ENCODE data around the gene FCAMR.
"Not testable (repeated sequence)": the region's sequence is repeated elsewhere in the genome, so short reads cannot be mapped to it uniquely, and the experiment has no call there.

FCAMR gene

DNA sequence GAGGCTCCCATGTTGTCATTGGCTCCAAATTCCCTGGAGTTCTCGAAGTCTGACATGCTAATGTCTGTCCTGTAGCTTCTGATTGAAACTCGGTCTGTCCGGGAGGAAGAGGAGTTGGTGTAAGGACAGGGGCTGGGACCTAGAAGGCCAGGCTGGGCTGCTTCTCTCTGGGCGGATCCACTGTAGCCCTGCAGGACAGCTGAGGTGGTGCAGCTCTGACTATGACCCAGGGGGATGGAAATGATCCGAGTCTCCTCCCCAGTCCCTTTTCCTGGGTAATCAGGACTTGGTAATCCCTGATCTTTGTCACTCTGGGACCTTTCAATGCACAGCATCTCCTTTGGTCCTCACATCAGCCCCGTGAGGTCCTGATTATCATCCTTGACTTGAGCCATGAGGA is 38.6 kb downstream of the FCAMR start:
- no peak for DNase-seq

DNA sequence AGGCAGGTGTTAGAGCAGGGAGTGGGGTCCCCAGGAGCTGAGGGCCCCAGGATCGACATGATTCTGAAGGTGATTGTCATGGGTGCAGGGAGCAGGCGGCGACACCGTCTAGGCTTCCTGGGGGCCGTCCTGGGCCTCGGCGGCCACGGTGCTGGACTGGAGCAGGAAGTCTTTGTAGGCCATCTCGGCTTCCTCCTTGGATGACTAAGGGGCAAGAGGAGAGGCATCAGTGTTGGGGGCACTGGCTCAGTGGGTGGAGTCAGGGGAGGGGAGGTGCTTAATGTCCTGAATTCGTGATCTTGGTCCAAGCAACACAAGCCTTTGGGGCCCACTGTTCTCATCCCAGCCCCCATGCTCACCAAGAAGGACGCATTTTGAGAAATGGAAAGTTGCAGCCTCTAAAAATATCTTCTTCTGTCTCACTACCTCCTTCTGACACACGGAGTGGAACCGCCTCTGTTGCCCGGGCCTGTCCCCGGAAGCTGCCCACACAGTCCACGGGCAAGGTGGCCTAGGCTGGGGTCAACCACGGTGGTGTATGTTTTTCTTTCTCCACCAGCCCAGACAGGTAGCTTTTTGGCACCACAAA is 40.0 kb downstream of the FCAMR start:
- peak; percentile 76 to 84 (median 81) for DNase-seq

DNA sequence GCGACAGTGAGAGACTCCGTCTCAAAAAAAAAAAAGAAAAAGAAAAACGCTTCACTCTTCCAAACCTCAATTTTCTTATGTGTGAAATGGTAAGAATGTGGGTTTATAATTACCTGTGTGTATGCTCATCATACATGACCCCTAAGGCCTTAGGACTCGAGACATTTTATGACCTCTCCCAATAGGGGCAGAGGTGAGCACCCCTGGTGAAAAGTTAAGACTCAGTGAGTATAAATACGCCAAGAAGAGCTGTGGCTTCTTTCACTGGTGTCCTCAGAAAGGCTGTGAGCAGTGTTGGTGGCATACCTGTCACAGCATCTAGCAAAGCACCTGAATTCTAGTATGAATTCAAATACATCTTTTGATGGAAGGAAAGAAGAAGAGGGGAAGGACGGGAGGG is 40.7 kb downstream of the FCAMR start:
- DNase-seq, result no peak

DNA sequence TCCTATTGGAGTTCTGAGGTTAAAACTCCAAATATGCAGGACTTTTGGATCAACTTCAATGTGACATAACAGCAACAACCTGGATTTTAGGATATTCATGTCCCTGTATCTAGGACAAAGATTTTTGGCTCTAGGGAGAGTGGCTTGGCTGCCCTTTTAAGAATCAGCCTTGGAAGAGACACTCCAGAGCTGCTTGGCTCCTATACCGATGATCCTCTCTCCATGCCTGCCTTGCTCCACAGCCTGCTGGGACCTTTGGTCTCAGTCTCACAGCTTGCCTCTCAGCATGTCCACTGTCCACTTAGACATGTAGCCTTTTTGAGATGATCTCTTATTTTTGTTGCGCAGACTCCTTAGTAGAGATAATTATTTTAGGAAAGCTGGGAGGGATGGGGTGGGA is 44.0 kb downstream of the FCAMR start:
- no peak for DNase-seq

DNA sequence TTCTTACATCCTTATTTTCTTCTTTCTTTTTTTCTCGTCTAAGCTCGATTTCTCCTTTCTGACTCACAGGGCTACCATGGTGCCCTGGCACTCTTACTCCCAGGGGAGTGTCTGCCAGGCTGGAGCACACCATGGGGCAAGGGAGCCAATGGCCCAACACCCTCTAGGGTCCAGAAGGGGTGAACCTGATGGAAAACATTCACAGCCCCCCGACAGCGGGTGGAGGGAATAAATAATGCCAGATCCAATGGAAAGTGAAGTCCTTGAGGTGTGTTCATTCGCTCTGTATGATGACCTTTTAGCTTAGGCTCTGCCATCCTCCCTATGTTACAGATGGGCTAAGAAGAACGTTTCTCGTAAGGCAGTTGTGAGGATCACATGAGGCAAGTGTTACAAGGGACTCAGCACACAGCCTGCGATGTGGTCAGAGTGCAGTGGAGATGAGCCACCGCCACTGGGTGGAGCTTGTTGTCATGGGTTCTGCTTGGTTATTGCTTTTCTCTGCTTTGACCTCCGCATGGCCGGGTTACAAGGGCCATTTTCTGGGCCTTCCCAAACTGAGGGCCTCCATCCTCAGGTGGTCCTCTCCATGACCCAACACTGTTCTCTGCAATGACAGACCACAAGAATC is 45.0 kb downstream of the FCAMR start:
- peak; percentile 90 to 93 (median 90) for DNase-seq

DNA sequence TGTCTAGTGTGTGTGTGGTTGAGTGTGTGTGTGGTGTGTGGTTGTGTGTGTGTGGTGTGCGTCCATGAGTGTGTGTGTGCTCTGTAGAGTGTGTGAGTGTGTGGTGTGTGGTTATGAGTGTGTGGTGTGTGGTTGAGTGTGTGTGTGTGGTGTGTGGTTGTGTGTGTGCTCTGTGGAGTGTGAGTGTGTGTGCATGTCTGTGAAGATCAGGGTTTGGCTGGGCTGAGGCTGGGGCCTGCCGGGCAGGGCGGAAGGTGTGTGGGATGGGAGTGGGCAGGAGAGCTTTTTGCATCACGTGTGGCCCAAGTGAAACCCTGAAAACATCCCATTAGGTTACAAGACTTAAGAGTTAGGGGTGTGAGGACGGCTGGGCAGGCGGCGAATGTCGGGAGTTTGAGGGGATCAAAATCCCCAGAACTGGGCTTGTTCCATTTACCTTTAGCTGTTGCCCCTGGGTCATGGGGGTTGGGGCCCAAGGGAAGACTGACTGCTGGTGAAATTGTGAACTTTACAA is 45.6 kb downstream of the FCAMR start:
- DNase-seq, result peak in 2 of 3 donors; percentile 33 to 44

DNA sequence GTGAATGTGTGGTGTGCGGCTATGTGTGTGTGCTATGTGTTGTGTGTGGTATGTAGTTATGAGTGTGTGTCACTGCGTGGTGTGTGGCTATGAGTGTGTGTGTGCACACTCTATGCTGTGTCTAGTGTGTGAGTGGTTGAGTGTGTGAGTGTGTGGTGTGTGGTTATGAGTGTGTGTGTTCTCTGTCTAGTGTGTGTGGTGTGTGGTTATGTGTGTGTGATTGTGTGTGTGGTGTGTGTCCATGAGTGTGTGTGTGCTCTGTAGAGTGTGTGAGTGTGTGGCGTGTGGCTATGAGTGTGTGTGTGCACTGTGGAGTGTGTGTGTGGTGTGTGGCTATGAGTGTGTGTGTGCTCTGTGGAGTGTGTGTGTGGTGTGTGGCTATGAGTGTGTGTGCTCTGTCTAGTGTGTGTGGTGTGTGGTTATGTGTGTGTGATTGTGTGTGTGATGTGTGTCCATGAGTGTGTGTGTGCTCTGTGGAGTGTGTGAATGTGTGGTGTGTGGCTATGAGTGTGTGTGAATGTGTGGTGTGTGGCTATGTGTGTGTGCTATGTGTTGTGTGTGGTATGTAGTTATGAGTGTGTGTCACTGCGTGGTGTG is 46.2 kb downstream of the FCAMR start:
- DNase-seq, result not testable (repeated sequence)

DNA sequence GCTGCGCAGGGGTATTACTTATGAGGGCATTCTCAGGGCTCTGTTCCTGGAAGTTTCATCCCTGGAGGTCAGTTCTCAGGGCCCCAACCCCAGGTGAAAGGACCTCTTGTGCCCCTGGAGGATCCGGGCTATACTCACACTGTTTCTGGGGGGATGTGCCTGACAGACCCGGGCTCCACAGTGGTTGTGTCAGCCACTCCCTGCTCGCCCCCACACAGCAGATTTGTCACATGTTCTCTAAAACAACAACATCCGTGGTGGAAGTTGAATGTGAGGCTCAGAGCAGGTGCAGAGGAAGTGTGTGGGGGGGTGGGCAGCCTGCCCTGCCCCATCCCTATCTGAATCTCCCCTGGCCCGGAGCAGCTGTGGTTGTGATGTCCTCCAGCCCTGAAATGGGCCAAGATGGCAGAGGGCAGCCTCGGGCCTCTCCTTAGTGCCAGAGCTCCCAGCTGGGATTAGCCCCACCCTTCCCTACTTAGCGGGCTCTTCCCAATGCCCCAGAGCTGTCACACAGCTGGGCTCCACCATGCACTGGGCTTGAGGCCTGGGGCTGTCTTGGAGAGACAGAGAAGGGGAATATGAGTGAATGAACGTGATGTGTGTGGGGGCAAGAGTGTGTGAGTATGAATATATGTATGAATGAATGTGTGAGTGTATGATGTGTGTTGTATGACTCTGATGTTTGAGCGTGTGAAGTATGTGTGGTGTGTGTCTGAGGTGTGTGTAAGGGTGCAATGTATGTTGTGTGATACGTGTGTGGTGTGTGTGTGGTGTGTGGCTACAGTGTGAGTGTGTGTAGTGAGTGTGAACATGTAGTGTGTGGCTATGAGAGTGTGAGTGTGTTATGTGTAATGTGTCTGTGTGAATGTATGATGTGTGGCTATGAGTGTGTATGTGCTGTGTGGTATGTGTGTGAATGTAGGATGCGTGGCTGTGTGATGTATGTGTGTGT is 47.0 kb downstream of the FCAMR start:
- peak in 2 of 3 donors; percentile 48 to 49 for DNase-seq

DNA sequence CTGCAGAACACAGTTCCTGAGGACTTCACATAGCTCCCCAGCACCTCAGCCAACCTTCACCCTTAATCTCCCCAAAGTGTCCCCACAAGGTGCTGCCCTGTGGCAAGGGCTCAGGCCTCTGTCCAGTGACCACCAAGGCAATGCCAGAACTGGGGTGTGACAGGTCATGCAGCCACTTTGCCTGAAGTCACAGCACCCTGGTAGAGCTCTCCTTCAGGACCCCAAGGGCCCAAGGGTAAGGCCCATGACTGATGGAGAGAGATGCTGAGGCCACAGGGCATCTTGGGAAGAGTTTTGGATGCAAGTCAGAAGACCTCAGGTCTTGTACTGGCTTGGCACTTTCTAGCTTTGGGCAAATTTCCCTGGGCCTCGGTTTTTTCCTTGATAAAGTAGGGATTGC is 47.7 kb downstream of the FCAMR start:
- DNase-seq, result no peak

DNA sequence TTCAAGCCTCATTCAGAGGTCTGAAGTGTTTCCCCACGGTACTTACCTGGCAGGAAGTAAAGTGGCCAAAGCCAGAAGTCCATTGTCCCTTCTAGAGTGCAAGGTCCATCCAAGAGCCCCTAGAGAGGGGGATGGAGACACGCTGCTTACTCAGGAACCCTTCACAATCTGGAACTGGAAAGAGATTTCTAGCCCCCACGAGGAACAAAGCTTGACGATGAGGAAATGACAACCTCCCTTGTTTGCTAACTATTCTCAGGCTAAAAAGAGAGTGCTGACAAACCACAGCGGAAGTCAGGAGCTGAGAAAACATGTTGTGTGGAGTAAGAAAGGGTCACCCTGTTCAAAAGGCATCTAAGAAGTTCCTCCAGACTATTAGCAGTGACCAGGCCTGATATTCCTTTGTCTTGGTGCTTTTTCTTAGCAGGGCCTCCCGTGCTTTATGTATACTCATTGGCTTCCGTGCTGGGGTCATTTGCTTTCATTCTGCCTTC is 48.4 kb downstream of the FCAMR start, which contains the start of gene FCMR:
FCMR (minus strand) TSS at position 170 of the 494 bp plus-strand sequence; CDS start at position 83, 87 bp downstream.
- peak; percentile 75 to 81 (median 78) for DNase-seq

DNA sequence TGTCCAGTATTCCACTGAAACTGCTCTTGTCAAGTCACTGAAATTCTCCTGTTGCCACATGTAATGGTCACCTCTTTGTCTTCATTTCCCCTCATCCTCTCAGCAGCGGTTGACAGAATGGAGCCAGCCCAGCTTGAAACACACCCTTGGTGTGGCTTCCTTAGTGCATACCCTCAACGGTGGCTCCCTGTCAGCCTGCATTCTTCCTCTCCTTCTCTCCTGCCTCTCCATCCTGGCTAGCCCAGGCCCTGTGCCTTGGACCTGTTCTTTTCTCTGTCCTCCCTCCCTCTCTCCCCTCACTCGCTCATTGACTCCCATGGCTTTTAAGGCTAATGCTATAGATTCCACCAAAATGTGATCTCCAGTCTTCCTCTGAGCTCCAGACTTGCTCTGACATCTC is 52.2 kb downstream of the FCAMR start:
- no peak for DNase-seq

DNA sequence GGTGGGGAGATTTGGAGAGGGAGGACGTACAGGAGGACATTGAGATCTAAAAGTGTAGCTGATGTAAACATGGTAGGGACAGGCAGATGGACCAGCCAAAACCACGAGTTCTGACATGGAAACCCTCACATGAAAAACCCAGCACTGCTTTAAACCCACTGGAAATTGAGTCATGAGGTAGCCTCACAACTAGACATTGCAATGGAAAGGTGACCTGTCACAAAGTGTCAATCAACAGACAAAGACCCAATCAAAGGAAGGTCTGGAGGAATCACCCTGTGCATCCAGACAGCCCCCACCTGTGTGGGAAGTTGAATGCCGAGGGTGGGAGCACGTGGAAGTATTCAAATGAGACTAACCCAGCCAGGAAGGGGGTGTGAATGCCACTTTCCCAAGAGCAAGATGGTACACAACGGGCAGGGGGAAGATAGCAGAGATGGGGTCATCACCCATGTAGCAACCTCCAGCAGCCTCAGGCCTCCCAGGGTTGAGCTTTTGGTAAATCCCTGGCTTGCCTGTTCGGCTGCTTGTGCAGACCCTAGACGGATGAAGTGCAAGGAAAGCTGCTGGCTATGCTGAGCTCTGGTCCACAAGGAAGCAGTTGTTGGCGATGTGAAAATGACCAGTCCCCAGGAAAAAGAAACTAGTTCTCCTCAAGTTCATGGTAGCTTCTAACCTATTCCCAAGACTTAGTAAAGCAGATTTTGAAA is 54.1 kb downstream of the FCAMR start:
- DNase-seq, result no peak

DNA sequence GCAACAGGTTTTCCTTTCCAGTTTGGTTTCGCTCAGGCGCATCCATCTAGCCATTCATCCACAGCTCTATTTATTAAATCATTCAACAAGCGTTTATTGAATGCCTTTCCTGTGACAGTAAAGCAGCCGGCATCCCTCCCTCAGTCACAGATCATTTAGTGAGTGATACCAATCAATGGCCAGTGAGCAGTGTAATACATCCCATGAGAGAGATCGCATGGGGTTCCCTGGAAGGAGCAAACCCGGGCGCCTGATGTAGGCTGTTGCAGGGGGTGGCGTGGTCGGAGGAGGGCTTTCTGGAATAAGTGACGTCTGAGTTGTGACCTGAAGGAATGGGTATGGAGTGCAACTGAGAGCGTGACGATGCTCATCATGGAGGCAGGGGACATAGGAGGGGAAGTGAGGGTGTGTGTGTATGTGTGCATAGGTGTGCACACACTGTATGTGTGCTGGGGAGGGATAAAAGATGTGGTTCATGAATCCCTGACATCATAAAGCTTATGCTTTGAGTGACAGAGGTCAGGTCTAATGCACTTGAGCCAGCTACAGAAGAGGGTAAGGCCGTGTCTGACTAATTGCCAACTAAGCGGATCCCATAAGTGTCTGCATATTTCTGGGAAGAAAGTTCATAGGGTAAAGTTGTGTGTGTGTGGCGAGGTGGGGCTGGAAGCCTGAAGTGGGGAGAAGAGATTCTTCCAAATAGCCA is 55.1 kb downstream of the FCAMR start:
- DNase-seq, result no peak

DNA sequence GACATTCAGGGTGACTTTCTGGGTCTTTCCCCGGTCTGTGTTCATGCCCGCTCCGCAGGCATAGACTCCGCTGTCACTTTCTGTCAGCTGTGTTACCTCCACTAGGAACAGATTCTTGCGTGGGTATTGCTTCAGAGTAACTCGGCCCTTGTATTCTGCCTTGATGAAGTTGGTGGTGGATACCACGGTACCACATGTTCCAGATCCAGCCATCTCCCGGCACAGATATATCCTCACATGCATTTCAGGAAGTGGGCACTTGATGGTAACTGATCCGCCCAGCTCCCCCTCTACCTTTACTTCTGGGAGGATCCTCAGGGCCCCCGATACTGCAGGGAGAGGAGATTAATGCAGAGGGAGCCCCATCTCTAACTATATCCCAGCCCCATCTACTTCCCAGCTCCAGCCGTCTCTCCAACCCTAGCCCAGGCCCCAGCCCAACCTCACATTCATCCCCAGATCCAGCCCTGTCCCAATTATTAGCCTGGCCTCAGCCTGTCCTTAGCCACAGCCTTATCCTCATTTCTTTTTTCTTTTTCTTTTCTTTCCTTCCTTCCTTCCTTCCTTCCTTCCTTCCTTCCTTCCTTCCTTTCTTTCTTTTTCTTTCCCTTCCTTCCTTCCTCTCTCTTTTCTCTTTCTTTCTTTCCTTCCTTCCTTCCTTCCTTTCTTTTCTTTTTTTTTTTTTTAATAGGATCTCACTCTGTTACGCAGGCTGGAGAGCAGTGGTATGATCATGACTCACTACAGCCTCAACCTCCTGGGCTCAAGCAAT is 56.3 kb downstream of the FCAMR start:
- no peak for DNase-seq

DNA sequence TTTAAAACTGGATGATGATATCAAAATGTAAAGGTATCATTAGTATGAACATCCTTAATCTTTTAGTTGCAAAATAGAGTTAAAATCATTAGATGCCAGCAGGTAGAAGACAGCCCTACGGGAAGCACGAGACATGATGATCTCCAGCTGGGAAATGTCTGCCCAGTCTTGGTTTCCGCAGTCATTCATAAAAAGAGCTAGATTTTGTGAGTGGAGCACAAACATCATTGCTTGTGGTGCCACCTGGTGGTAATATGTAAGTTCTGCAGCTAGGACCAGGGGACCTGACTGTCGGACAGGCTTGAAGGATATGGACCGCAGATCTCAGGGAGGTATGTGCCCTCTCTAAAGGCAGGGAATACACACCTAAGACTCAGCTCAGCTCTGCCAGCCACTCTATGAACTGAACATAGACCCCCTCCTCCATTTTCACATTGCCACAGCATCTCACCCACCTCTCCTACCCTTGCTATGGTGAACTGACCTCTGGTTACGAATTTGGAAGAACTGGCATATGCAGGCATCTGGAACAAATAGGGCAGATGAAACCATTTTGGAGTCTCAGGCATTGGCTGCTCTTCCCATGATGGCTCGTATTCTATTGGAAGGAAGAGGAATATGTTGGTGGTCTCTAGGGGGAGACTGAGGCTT is 57.7 kb downstream of the FCAMR start:
- DNase-seq, result peak; percentile 83 to 93 (median 90)

DNA sequence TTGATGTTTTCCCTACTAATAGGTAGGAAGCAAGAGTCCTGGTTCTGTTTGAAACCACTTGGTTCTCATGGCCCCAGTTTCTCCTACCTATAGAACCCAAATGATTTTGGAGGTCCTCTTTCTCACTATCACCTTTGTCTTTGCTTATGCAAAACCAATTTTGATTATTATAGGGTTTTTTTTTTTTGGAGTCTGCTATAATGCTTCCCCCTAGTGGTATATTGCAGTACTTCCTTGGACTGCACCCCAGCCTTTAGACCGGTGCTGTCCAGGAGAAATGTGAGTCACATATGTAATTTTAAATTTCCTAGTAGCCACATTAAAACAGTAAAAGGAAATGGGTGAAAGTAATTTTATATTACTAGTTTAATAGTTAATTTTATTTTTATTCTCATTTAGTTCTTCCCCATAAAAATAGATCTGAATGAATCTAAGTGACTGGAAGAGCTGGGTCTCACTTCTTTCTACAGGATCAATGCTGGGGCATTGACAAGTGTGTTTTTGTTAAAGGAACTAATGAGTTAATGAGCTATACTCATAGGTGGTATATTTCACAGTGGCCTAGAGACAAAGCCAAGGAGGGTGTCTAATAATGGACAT is 59.1 kb downstream of the FCAMR start:
- peak; percentile 78 to 83 (median 79) for DNase-seq

DNA sequence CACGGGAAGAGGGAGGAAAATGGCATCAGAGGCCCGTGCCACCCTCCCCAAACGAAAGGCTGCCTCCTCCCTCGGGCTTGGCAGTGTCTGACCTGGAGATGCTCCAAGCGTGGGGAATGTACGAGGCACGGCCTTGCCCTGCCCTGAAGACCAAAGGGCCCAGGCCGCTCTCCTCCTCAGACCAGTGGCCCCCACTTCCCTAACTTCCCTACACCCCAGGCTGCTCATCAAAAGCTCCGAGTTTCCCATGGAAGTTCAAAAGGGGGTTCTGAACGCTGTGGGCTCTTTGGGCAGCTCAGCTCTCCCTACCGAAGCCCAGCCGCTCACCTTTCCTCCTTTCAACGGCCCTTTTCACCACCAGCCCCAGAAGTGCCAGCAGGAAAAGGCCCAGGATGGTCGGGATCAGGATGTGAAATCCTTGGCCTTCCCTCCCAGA is 60.4 kb downstream of the FCAMR start:
- no peak for DNase-seq

DNA sequence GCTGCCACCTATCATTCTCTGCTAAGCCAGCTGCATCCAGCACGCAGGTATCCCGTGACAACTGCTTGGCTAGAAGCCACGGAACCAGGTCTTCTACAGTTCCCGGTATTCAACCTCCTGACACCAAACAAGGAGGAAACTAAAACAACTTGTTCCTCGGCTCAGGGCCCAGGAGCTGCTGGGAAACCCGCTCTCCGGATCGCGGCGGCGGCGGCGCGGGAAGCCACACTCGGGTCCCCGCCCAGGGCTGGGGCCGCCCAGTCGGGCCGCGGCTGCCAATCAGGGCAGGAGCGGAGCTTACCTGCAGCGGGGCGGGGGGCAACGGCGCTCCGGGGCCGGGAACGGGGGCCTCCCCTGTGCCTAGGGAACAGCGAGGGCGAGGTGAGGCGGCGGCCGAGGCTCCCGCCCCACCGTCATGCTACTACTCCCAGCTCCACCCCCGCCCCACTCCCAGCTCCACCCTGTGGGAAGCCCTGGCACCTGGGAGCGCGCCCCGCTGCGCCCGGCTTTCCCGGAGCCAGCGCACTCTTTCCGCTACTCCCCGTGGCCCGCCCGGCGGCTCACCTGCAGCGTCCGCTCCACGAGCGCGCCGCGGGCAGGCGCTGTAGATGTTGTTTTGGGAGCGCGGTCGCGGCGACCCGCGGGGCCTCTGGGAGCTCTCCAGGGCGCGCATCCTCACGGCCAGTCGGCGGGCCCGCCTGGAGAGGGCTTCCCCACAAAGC is 60.9 kb downstream of the FCAMR start:
- peak in 1 of 3 donors; percentile 52 for DNase-seq

DNA sequence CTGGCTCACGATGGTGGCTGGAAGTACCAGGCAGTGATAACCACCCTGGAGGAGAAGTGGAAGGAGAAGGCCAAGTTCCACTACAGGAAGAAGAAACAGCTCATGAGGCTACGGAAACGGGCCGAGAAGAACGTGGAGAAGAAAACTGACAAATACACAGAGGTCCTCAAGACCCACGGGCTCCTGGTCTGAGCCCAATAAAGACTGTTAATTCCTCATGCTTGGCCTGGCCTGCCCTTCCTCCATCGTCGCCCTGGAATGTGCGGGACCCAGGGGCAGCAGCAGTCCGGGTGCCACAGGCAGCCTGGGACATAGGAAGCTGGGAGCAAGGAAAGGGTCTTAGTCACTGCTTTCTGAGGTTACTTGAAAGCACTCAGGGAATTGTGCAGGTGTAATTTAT is 62.2 kb downstream of the FCAMR start:
- DNase-seq, result no peak
